ENCODE data around the gene STARD4.

STARD4 gene

DNA sequence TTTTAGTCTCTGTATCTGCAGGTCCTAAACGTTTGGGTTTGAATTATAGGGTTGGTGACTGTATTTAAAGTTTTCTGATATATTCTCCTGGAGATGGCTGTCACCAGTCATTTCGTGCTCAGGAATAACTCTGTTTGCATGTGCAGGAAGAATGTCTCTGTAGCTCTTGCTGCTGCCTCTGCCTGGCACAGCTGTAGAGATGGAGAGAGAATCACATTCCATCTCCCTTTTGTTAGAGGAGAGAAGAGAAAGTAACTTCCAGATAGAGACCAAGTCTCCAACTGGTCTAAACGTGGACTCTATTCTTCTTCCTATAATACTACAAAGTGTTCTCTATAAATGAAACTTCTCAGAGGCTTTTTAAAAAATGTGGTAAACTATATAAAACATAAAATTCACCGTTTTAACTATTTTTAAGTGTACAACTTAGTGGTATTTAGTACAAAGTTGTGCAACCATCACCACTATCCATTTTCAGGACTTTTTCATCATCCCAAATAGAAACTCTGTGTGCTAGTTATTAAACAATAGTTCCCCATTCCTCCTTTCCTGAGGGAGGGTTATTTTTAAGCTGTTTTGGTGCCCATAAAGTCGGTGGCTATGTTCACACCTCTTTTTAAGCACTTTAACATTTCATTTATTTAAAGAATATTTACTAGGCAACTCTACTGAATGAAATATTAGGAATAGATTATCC, 20.7 kb upstream of the STARD4 start:
- ChIA-PET CTCF (interaction anchor here (0.6 to 0.7 kb wide), 3 partner anchors 145 to 1574 kb away, joined by 3 to 4 read pairs (median 3); no protein-coding TSS in a partner anchor), POLR2A (ENCODE audit: low non-redundant PET) (interaction anchor here (0.6 kb wide), 1 partner anchor 33 kb away, joined by 3 read pairs; no protein-coding TSS in a partner anchor)
- DNase-seq (ENCODE audit: low spot score), result no peak
- no peak for TF ChIP-seq CTCF (conservative IDR thresholded peaks at IDR 0.05; ENCODE audit: low read depth)
- no peak overlapping the region for H3K27ac ChIP-seq

GRCh38 chr5:111530298-111530740, 18.0 kb upstream of the STARD4 start:
- DNase-seq (ENCODE audit: low spot score), result peak; percentile 37

DNA sequence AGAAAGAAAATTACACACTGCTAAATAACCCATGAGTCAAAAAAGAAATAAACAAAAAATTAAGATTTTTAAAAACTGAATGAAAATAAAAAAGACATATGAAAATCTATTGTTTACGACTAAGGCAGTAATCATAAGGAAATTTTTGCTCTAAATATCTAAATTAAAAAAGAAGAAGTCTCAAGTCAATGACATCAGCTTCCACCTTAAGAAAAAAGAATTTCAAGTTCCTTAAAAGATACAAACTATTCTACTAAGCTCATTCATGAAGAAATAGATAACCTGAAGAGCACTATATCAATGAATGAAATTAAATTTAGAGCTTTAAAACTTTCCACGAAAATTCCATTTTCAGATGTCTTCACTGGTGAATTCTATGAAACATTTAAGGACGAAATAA, 15.7 kb upstream of the STARD4 start:
- DNase-seq (ENCODE audit: low spot score), result no peak
- ChIA-PET POLR2A (ENCODE audit: low non-redundant PET) (no interaction called here), CTCF (no interaction called here)

More at GRCh38 chr5:111530298-111530740, 18.0 kb upstream of the STARD4 start:
- no peak for TF ChIP-seq CTCF (conservative IDR thresholded peaks at IDR 0.05; ENCODE audit: low read depth)
- POLR2A ChIA-PET (ENCODE audit: low non-redundant PET), result no interaction called here
- CTCF ChIA-PET, result interaction anchor here (0.6 to 1.0 kb wide), 4 partner anchors 10 to 652 kb away, joined by 3 to 6 read pairs (median 3); no protein-coding TSS in a partner anchor
- peak overlapping the region; percentile 59 for H3K27ac ChIP-seq

DNA sequence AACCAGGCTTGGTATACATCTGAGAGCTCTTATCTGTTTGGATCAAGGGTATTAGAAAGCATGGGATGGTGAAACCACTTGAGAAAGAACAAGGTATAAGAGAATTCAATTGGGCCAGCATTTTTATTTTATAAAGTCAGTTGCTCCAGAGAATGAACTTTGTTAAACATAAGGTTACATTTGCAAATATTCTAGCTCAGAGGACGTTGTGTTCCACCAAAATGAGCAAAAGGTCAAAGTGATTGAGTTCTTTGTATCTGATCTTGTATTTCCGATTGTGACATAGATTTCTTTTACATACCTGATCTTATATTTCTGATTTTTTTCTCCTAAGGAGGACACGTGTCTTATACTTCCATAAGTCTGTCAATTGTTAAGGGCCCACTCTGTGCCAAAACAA, 8.6 kb upstream of the STARD4 start:
- CTCF ChIA-PET, result interaction anchor here (1.3 kb wide), 1 partner anchor 9 kb away, joined by 3 read pairs; no protein-coding TSS in a partner anchor
- no peak for DNase-seq (ENCODE audit: low spot score)
- POLR2A ChIA-PET (ENCODE audit: low non-redundant PET), result no interaction called here

More for the DNA sequence above, 15.7 kb upstream of the STARD4 start:
- TF ChIP-seq CTCF (conservative IDR thresholded peaks at IDR 0.05; ENCODE audit: low read depth), result no peak
- no peak overlapping the region for H3K27ac ChIP-seq

DNA sequence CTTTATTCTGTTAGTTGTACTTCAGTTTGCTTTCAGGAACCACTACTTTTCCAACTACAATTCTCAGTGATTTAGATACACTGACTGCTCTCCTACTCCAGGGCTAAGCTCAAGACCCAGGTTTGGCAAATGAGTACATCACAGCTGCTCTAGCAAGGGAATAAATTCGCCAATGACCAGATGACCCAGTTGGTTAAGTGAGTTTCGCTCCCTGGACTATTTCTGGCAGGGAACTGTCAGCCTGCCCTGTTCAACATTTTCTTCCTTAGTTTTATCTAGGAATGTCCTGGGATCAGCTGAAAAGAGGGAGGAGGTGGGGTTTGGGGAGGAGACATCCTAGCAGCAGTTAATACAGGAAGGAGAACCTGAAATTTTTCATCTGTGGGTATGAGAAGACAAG, 6.4 kb upstream of the STARD4 start:
- ChIA-PET POLR2A (ENCODE audit: low non-redundant PET) (no interaction called here), CTCF (no interaction called here)
- no peak for TF ChIP-seq CTCF (conservative IDR thresholded peaks at IDR 0.05; ENCODE audit: low read depth)
- DNase-seq (ENCODE audit: low spot score), result no peak
- no peak overlapping the region for H3K27ac ChIP-seq

More for the DNA sequence above, 8.6 kb upstream of the STARD4 start:
- no peak overlapping the region for H3K27ac ChIP-seq
- TF ChIP-seq CTCF (conservative IDR thresholded peaks at IDR 0.05; ENCODE audit: low read depth), result no peak

DNA sequence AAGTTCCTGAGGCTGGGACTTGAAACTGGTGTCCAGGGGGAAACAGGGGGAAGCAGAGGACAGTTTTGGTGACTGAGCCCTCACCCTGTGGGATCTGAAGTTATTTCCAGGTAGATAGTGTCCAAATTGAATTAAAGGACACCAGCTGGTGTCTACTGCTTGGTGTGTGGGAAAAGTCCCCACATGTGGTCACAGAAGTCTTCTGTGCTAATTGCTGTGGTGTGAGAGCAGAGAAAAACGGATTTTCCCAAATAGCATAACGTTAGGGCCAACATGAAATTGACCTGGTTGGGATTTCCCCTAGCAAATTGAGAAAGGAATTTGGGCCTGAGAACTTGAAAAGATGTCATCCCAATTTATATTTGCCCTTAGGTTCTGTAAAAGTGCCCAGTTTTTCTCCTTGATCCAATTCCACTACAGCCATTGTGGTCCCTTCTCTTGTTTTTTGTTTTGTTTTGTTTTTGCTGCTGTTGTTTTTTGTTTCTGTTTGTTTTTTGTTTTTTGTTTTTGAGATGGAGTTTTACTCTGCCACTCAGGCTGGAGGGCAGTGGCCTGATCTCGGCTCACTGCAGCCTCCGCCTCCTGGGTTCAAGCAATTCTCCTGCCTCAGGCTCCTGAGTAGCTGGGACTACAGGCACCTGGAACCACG, 5.6 kb upstream of the STARD4 start:
- no peak for DNase-seq (ENCODE audit: low spot score)
- POLR2A ChIA-PET (ENCODE audit: low non-redundant PET), result no interaction called here
- no peak for TF ChIP-seq CTCF (conservative IDR thresholded peaks at IDR 0.05; ENCODE audit: low read depth)
- H3K27ac ChIP-seq, result no peak overlapping the region
- CTCF ChIA-PET, result no interaction called here
